Neural progenitor cell (in vitro differentiated cells): Measurements from ENCODE around the gene SEMA6A. TPM values are rescaled to one million over a fixed set of nuclear protein-coding genes. Genes with fewer than 3 reads are reported as not detected.

ENCODE experiments used
- DNase-seq: peaks from one replicate; pipeline ENCODE4 v3.0.0-alpha.2; 2016; ENCODE audit warnings: low spot score
- H2AFZ ChIP-seq: fragments of 200-600 bp; sonication (generic); replicated peaks from 2 replicates; pipeline ENCODE4 v1.6.1; 2016; ENCODE audit warnings: antibody characterized with exemption
- H3F3A ChIP-seq: fragments of 200-600 bp; sonication (generic); 2 replicates; pipeline ENCODE4 v1.6.1; 2016; ENCODE audit warnings: antibody characterized with exemption, low read depth
- H3K27ac ChIP-seq: fragments of 200-600 bp; sonication (generic); 2 replicates; pipeline ENCODE4 v1.5.1; 2016; ENCODE audit warnings: mild to moderate bottlenecking
- H3K27me3 ChIP-seq: fragments of 200-600 bp; sonication (generic); 2 replicates; pipeline ENCODE4 v1.6.1; 2016; ENCODE audit warnings: mild to moderate bottlenecking, moderate library complexity
- H3K36me3 ChIP-seq: fragments of 200-600 bp; sonication (generic); 2 replicates; pipeline ENCODE4 v1.5.1; 2016
- H3K4me1 ChIP-seq: fragments of 200-600 bp; sonication (generic); 2 replicates; pipeline ENCODE4 v1.6.1; 2016; ENCODE audit warnings: mixed run types
- H3K4me2 ChIP-seq: fragments of 200-600 bp; sonication (generic); 2 replicates; pipeline ENCODE4 v1.6.1; 2016
- H3K4me3 ChIP-seq: fragments of 200-600 bp; sonication (generic); 2 replicates; pipeline ENCODE4 v1.5.1; 2016
- H3K79me2 ChIP-seq: fragments of 200-600 bp; sonication (generic); 2 replicates; pipeline ENCODE4 v1.6.1; 2016; ENCODE audit warnings: low read depth
- H3K9ac ChIP-seq: fragments of 200-600 bp; sonication (generic); 2 replicates; pipeline ENCODE4 v1.6.1; 2016
- H3K9me3 ChIP-seq: fragments of 200-600 bp; sonication (generic); 2 replicates; pipeline ENCODE4 v1.5.1; 2016; ENCODE audit warnings: low read depth
- H4K20me1 ChIP-seq: fragments of 200-600 bp; sonication (generic); 2 replicates; pipeline ENCODE4 v1.6.1; 2016; ENCODE audit warnings: low read depth
- H3K27ac Mint-ChIP-seq: 3 replicates; pipeline ENCODE4 v1.8.0; 2021; ENCODE audit warnings: mixed read lengths
- H3K27me3 Mint-ChIP-seq: 2 replicates; pipeline ENCODE4 v1.8.0; 2022; ENCODE audit warnings: low read depth, mild to moderate bottlenecking, inconsistent platforms, moderate library complexity, mixed read lengths; ENCODE audit not compliant: insufficient read depth
- H3K36me3 Mint-ChIP-seq: 3 replicates; pipeline ENCODE4 v1.8.0; 2021; ENCODE audit warnings: mixed read lengths
- H3K4me1 Mint-ChIP-seq: 3 replicates; pipeline ENCODE4 v1.8.0; 2021; ENCODE audit warnings: mixed read lengths
- H3K4me3 Mint-ChIP-seq: 3 replicates; pipeline ENCODE4 v1.8.0; 2021; ENCODE audit warnings: mild to moderate bottlenecking, moderate library complexity, mixed read lengths
- H3K9me3 Mint-ChIP-seq: 3 replicates; pipeline ENCODE4 v1.8.0; 2020; ENCODE audit warnings: mixed read lengths
- CTCF ChIP-seq: fragments of 200-600 bp; sonication (generic); IDR thresholded peaks from 2 replicates; pipeline ENCODE4 v1.5.1; 2017; ENCODE audit warnings: antibody characterized with exemption, mild to moderate bottlenecking
- EZH2 ChIP-seq: fragments of 200-600 bp; sonication (generic); IDR thresholded peaks from 2 replicates; pipeline ENCODE4 v1.6.1; 2017; ENCODE audit warnings: antibody characterized with exemption, mild to moderate bottlenecking, moderate library complexity
- EZH2phosphoT487 ChIP-seq: fragments of 200-600 bp; sonication (generic); IDR thresholded peaks from 2 replicates; pipeline ENCODE4 v1.6.1; 2017; ENCODE audit warnings: antibody characterized with exemption
- total RNA-seq: library from RNA; depleted of rRNA; stranded (reverse); fragments of >200 nt; gene quantifications from 2 replicates; pipeline ENCODE4 v1.2.3, GENCODE V29; 2015; ENCODE audit warnings: low replicate concordance

The SEMA6A gene
- total RNA-seq, 1 donor from 2014 or later, result 86.4 TPM

- H3K9ac ChIP-seq, result no peak overlapping the region
- peaks cover 22% of the 10 kb centered on the region for H3F3A ChIP-seq
- H3K9me3 Mint-ChIP-seq, result no peaks in the 10 kb centered on the region
- no peak for DNase-seq
- no peak overlapping the region for H3K4me2 ChIP-seq
- no peaks in the 10 kb centered on the region for H3K27me3 ChIP-seq
- H3K4me3 ChIP-seq, result no peak overlapping the region
- no peaks in the 10 kb centered on the region for H3K9me3 ChIP-seq
- no peaks in the 10 kb centered on the region for H3K27me3 Mint-ChIP-seq
- TF ChIP-seq EZH2phosphoT487 (no peak), EZH2 (no peak), CTCF (no peak)
- H3K36me3 Mint-ChIP-seq, result no peaks in the 10 kb centered on the region
- no peak overlapping the region for H2AFZ ChIP-seq
- H3K4me1 Mint-ChIP-seq, result peaks cover 23% of the 10 kb centered on the region
- no peak overlapping the region for H3K4me3 Mint-ChIP-seq
- no peaks in the 10 kb centered on the region for H4K20me1 ChIP-seq
- H3K27ac Mint-ChIP-seq, result no peak overlapping the region
- no peaks in the 10 kb centered on the region for H3K79me2 ChIP-seq
- H3K4me1 ChIP-seq, result peaks cover 17% of the 10 kb centered on the region
- no peak overlapping the region for H3K27ac ChIP-seq
- H3K36me3 ChIP-seq, result no peaks in the 10 kb centered on the region
Observed at GRCh38 chr5:116396476-116397099, 178.0 kb downstream of the SEMA6A start.

GRCh38 chr5:116395631-116396203, 178.9 kb downstream of the SEMA6A start:
- Histone ChIP-seq H3K36me3 (no peaks in the 10 kb centered on the region), H3K4me3 (no peak overlapping the region), H3K27ac (peak overlapping the region; percentile 82), H3K4me2 (peak overlapping the region; percentile 62), H4K20me1 (no peaks in the 10 kb centered on the region), H3K27me3 (no peaks in the 10 kb centered on the region), H3K9me3 (no peaks in the 10 kb centered on the region), H3K9ac (no peak overlapping the region), H3F3A (peaks cover 22% of the 10 kb centered on the region), H3K79me2 (no peaks in the 10 kb centered on the region), H3K4me1 (peaks cover 17% of the 10 kb centered on the region), H2AFZ (no peak overlapping the region)
- no peaks in the 10 kb centered on the region for H3K27me3 Mint-ChIP-seq
- TF ChIP-seq EZH2, result no peak
- TF ChIP-seq CTCF, result no peak
- TF ChIP-seq EZH2phosphoT487, result no peak
- H3K4me1 Mint-ChIP-seq, result peaks cover 23% of the 10 kb centered on the region
- H3K36me3 Mint-ChIP-seq, result no peaks in the 10 kb centered on the region
- no peaks in the 10 kb centered on the region for H3K9me3 Mint-ChIP-seq
- DNase-seq, result peak; percentile 50
- H3K27ac Mint-ChIP-seq, result peak overlapping the region; percentile 95
- no peak overlapping the region for H3K4me3 Mint-ChIP-seq

GRCh38 chr5:116395226-116395625, 179.4 kb downstream of the SEMA6A start:
- Histone ChIP-seq H3K4me1 (peaks cover 17% of the 10 kb centered on the region), H3K79me2 (no peaks in the 10 kb centered on the region), H3K27ac (peak overlapping the region; percentile 82), H2AFZ (no peak overlapping the region), H3K9me3 (no peaks in the 10 kb centered on the region), H4K20me1 (no peaks in the 10 kb centered on the region), H3F3A (peaks cover 22% of the 10 kb centered on the region), H3K9ac (no peak overlapping the region), H3K4me3 (no peak overlapping the region), H3K4me2 (peak overlapping the region; percentile 62), H3K36me3 (no peaks in the 10 kb centered on the region), H3K27me3 (no peaks in the 10 kb centered on the region)
- TF ChIP-seq CTCF, result no peak
- no peak for TF ChIP-seq EZH2
- no peak for TF ChIP-seq EZH2phosphoT487
- H3K36me3 Mint-ChIP-seq, result no peaks in the 10 kb centered on the region
- H3K4me1 Mint-ChIP-seq, result peaks cover 23% of the 10 kb centered on the region
- peak; percentile 58 for DNase-seq
- H3K27ac Mint-ChIP-seq, result peak overlapping the region; percentile 95
- H3K9me3 Mint-ChIP-seq, result no peaks in the 10 kb centered on the region
- H3K27me3 Mint-ChIP-seq, result no peaks in the 10 kb centered on the region
- no peak overlapping the region for H3K4me3 Mint-ChIP-seq
